Measurements from ENCODE around the gene SRRM5. TPM values are rescaled to one million over a fixed set of nuclear protein-coding genes. Genes with fewer than 3 reads are reported as not detected.
A peak's percentile ranks its signal among the peaks of the same experiment; 100 is the strongest.

Gene SRRM5
- total and polyA plus RNA-seq, 2 experiments from 2014 or later = 0.08 TPM; not detected in 1

DNA sequence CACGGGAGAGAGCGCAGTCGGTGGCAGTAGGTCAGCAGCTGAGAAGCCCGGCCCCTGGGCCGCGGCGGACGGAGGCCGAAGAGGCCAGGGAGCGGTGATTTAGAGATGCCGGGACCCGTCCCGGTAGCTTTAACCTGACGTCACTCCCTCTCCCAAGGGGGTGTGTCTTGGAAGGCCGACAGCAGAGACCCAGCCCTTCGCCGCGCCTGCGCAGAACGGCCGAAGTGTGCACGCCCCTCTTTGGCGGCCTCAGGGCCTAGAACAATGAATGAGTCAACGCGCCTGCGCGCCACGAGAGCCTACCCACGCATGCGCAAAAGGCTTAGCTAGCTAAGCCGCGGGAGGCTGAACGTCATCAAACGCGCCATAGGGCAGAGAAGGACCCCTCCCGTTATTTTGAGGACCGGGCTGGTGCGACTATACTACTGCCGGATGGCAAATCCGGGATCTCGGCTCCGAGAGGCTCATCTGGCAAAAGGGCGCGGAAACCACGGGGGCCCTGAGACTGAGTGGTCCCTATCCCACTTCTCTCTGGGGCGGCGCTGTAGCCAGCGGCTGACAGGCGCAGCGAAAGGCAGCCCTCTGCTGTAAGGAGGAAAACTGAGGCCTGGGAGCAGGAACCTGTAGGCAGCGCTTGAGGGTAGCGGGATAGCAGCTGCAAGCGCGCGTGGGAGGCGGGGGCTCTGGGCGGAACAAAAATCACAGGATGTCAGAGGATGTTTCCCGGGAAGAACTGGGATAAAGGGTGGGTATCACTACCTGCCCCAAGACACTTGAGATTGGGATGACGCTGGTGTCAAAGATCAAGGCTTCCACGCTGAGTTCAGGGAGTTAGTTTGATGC, 15.7 kb upstream of the SRRM5 start, which contains the start of the genes IRGQ and ZNF576 (continued):
- TF ChIP-seq, protein P1, sequence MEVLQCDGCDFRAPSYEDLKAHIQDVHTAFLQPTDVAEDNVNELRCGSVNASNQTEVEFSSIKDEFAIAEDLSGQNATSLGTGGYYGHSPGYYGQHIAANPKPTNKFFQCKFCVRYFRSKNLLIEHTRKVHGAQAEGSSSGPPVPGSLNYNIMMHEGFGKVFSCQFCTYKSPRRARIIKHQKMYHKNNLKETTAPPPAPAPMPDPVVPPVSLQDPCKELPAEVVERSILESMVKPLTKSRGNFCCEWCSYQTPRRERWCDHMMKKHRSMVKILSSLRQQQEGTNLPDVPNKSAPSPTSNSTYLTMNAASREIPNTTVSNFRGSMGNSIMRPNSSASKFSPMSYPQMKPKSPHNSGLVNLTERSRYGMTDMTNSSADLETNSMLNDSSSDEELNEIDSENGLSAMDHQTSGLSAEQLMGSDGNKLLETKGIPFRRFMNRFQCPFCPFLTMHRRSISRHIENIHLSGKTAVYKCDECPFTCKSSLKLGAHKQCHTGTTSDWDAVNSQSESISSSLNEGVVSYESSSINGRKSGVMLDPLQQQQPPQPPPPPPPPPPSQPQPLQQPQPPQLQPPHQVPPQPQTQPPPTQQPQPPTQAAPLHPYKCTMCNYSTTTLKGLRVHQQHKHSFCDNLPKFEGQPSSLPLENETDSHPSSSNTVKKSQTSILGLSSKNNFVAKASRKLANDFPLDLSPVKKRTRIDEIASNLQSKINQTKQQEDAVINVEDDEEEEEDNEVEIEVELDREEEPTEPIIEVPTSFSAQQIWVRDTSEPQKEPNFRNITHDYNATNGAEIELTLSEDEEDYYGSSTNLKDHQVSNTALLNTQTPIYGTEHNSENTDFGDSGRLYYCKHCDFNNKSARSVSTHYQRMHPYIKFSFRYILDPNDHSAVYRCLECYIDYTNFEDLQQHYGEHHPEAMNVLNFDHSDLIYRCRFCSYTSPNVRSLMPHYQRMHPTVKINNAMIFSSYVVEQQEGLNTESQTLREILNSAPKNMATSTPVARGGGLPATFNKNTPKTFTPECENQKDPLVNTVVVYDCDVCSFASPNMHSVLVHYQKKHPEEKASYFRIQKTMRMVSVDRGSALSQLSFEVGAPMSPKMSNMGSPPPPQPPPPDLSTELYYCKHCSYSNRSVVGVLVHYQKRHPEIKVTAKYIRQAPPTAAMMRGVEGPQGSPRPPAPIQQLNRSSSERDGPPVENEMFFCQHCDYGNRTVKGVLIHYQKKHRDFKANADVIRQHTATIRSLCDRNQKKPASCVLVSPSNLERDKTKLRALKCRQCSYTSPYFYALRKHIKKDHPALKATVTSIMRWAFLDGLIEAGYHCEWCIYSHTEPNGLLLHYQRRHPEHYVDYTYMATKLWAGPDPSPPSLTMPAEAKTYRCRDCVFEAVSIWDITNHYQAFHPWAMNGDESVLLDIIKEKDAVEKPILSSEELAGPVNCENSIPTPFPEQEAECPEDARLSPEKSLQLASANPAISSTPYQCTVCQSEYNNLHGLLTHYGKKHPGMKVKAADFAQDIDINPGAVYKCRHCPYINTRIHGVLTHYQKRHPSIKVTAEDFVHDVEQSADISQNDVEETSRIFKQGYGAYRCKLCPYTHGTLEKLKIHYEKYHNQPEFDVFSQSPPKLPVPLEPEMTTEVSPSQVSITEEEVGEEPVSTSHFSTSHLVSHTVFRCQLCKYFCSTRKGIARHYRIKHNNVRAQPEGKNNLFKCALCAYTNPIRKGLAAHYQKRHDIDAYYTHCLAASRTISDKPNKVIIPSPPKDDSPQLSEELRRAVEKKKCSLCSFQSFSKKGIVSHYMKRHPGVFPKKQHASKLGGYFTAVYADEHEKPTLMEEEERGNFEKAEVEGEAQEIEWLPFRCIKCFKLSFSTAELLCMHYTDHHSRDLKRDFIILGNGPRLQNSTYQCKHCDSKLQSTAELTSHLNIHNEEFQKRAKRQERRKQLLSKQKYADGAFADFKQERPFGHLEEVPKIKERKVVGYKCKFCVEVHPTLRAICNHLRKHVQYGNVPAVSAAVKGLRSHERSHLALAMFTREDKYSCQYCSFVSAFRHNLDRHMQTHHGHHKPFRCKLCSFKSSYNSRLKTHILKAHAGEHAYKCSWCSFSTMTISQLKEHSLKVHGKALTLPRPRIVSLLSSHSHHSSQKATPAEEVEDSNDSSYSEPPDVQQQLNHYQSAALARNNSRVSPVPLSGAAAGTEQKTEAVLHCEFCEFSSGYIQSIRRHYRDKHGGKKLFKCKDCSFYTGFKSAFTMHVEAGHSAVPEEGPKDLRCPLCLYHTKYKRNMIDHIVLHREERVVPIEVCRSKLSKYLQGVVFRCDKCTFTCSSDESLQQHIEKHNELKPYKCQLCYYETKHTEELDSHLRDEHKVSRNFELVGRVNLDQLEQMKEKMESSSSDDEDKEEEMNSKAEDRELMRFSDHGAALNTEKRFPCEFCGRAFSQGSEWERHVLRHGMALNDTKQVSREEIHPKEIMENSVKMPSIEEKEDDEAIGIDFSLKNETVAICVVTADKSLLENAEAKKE (CRISPR knock-in tag; IDR thresholded peaks at IDR 0.05) = no peak

- Histone ChIP-seq H3K79me2 (replicated peaks; ENCODE audit: insufficient read depth) (peaks cover 23% of the 10 kb centered on the region), H3K4me1 (ENCODE audit: insufficient read depth) (peaks cover 10% of the 10 kb centered on the region), H3K27me3 (ENCODE audit: insufficient read depth) (no peaks in the 10 kb centered on the region), H3K36me3 (ENCODE audit: insufficient read depth) (peaks cover 8% of the 10 kb centered on the region; the same call in 1 of the 2 replicates), H3F3A (replicated peaks; ENCODE audit: low read depth) (0 out of 2 replicates have a peak, but pooled peaks cover 11% of the 10 kb centered on the region), H4K20me1 (replicated peaks; ENCODE audit: insufficient read depth) (peaks cover 8% of the 10 kb centered on the region; the same call in 1 of the 2 replicates), H3K9me2 (ENCODE audit: insufficient read depth) (no peaks in the 10 kb centered on the region), H2AFZ (peak overlapping the region; percentile 7; the same call in 1 of the 2 replicates), H3K27ac (ENCODE audit: low read depth) (peak overlapping the region; percentile 95), H3K4me2 (peak overlapping the region; percentile 93), H3K4me3 (peak overlapping the region; percentile 76)
- Mint-ChIP-seq H3K27me3 (ENCODE audit: insufficient read depth, low read depth, poor library complexity) (peaks cover 14% of the 10 kb centered on the region), H3K9me3 (peaks cover 2% of the 10 kb centered on the region; the same call in 2 of the 3 replicates), H3K4me1 (peaks cover 19% of the 10 kb centered on the region), H3K36me3 (ENCODE audit: low read depth) (peaks cover 18% of the 10 kb centered on the region), H3K27ac (peak overlapping the region; percentile 100), H3K4me3 (peak overlapping the region; percentile 98)
- no peak for ATAC-seq
- DNase-seq (ENCODE audit: low spot score) = no peak
- TF ChIP-seq, protein P1 (CRISPR knock-in tag; IDR thresholded peaks at IDR 0.05) = no peak
- TF ChIP-seq, protein P2, sequence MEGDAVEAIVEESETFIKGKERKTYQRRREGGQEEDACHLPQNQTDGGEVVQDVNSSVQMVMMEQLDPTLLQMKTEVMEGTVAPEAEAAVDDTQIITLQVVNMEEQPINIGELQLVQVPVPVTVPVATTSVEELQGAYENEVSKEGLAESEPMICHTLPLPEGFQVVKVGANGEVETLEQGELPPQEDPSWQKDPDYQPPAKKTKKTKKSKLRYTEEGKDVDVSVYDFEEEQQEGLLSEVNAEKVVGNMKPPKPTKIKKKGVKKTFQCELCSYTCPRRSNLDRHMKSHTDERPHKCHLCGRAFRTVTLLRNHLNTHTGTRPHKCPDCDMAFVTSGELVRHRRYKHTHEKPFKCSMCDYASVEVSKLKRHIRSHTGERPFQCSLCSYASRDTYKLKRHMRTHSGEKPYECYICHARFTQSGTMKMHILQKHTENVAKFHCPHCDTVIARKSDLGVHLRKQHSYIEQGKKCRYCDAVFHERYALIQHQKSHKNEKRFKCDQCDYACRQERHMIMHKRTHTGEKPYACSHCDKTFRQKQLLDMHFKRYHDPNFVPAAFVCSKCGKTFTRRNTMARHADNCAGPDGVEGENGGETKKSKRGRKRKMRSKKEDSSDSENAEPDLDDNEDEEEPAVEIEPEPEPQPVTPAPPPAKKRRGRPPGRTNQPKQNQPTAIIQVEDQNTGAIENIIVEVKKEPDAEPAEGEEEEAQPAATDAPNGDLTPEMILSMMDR (conservative IDR thresholded peaks at IDR 0.05; ENCODE audit: low read depth in 2 of 2) = no peak
- TF ChIP-seq EZH2phosphoT487 (IDR thresholded peaks at IDR 0.05; ENCODE audit: unreplicated experiment) (no peak), JUNB (IDR thresholded peaks at IDR 0.05; ENCODE audit: unreplicated experiment) (no peak)
Measured at GRCh38 chr19:43596842-43597461, 14.9 kb upstream of the SRRM5 start.
